Measurements from ENCODE around the gene MAPK8IP1.

The MAPK8IP1 gene

DNA sequence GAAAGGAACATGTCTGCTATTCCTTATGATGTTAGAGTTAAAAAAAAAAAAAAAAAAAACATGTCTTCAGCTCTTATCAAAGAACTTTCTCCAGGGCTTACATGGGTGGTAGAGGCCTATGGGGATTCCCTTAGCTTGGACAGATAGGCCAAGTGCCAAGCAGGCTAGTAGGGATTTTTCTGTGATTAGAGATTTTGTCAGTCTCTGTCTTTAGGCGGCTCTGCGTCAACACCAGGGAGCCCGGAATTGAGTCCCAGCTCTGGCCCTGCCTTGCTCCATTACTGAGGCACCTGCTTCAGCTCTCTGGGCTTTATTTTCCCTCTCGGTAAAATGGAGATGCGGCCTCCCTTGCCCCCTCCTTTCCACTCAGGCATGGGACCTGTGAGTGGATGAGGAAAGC lies 25.1 kb upstream of the MAPK8IP1 start:
- no peak for DNase-seq

DNA sequence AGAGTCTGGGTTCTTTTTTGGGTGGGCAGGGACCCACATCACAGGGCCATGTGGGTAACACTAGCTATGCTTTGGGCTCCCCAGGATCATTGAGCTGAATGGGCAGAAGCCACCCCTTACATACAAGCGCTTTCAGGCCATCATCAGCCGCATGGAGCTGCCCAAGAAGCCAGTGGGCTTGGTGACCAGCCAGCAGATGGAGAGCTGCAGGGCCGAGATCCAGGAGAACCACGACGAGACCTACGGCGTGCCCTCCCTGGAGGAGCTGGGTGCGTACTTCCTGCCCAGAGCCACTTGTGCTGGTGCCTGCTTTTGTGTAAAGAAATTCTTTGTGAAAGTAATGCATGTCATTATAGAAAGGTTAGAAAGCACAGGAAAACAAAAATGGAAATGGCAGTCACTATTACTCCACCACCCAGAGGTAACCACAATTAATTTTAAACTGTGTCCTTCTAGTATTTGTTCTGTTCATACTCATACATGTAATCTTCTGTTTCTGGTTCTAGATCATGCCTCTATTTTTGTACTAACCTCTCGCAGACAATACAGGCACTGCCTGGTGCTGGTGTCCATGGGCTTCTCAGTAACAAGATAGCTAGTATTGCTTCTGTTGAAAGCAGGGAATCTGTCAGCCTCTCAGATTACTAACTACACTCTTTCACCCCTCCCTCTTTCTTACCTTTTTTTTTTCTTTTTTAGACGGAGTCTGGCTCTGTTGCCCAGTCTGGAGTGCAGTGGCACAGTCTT lies 24.5 kb upstream of the MAPK8IP1 start:
- DNase-seq, result no peak

DNA sequence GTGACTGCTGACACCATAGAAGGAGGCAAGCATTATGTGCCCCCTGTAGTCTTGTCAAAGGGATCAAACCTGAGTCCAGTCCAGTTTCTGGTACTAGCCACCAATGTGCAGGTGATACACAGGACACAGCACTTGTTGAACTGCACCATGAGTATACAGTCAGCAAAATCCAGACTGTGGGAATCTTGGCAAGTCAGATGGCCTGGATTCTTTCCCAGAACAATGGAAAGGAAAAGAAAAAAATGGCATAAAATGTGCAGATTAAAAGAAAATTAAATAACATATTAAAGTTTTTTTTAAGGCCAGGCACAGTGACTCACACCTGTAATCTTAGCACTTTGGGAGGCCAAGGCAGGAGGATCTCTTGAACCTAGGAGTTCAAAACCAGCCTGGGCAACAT lies 21.4 kb upstream of the MAPK8IP1 start:
- DNase-seq, result no peak

DNA sequence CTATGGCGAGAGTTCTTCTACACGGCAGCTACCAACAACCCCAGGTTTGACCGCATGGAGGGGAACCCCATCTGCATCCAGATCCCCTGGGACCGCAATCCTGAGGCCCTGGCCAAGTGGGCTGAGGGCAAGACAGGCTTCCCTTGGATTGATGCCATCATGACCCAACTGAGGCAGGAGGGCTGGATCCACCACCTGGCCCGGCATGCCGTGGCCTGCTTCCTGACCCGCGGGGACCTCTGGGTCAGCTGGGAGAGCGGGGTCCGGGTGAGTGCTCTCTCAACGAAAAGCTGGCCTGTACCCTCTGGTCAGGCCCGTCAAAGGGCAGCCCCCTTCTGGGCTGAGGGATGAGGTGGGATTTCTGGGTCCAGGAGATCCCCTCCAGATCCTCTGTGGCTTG lies 15.9 kb upstream of the MAPK8IP1 start:
- DNase-seq, result no peak

DNA sequence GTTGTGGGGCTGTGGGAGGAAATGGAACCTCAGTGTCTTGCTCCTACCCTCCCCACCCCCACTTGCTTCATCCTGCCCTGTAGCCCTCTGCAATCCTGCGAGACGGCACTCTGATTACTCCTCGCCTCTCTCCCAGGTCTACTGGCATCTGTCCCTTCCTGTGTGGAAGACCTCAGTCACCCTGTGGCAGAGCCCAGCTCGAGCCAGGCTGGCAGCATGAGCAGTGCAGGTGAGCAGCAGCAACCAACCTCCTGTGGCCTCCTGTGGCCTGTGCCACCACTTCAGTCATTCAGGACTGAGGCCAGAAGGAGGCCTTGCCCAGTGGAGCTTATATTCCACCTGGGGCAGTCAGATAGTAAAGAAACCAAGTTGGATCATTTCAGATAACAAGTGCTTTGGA lies 14.7 kb upstream of the MAPK8IP1 start:
- no peak for DNase-seq

DNA sequence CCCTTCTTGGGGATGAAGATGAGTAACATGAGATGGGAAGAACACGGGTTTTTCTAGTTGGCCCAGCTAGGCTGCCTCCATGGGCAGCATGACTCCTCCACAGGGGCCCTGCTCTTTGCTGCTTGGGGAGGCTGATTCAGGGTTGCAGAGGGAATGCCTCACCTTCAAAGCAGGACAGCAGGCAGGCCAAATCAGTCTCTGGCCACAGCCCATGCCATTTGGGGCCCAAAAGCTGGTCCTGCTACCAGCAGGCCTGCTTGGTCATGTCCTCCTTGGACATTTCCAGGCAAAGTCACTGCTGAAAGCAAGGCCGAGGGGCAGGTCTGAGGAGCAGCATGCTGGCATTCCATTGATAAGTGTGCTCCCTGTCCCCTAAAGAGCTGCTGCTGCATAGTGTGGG lies 13.8 kb upstream of the MAPK8IP1 start:
- no peak for DNase-seq

DNA sequence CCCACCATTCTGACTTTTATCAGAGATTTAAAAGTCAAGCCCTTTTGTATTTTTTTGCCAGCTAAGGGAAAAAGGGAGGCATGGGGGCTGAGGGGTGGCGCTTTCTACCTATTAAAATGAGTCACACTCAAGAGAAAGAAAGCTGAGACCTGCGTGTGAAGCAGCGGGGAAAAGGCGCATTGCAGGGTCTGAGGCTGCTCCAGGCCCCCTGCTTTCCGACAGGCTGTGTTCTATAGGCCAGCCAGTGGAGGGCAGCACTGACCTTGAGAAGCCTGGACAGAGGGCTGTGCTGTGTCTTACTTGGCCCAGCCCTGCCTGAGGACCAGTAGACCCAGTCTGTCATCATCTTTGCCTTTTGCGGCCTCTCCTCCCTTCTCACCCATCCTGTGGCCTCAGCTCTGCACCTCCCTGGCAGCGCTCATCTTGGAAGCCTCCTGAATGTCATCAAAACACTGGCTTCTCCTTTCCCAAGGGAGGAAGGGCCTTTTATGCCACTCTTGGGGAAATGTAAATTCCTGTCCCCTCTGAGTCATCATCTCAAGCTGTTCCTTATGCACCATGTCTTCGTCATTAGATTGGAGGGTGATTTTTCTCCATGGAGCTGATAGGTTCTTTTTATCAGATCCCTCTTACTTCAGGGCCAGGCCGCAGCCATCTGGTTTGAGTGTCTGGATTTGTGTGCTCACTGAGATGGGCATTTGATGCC lies 12.6 kb upstream of the MAPK8IP1 start:
- no peak for DNase-seq

DNA sequence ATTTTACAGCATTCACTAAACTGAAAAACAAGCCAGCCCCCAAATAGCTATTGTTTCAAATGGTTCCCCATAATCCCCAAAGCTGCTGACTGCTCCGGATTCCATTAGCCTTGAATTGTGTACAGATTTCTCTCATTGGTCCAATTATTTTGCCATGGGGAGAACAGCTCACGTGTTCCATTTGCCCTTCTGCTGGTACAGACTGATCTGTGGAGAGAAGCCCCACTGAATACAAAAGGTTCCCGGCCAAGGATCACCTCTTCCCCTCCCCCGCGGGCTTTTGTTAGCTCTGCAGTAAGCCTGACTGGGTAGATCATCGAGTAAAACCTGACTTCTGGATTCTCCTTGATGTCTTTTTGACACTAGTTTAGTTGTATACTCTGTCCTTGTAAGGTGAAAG lies 9.1 kb upstream of the MAPK8IP1 start:
- no peak for DNase-seq

DNA sequence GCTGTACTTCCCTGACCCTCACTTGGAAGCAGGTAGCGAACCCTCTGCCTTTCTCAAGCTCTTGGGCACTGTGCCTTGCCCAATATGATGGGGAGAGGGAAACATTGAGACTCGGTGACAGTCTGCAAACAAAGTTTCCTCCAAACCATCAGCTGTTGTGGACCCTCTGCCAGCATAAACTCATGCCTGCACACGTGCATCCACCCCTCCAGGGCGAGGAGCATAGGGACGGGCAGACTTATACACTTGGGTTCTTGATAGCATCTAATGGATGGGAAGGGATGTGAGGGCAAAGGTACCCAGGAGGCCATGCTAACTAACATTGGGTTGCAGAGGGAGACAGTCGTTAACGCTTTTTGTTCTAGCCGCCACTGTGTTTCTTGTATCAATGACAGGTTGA lies 8.2 kb upstream of the MAPK8IP1 start:
- DNase-seq, result no peak

DNA sequence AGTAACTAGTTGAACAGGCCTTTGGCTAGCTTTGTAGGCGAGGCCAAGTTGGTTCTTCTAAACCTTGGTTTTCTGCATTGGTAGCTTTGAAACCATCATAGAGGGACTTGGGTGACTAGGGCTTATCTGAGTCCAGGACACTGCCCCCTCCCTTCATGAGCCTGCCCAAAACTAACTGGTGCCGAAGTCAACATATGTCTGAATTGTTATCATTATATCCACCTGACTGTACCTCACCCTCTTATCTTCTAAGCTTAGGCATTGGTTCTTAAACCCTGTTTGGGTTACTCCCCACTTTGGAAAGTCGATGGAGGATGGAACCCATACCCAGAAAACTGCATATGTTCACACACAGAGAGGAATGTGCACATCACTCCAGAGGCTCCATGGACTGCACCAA lies 7.6 kb upstream of the MAPK8IP1 start:
- no peak for DNase-seq

DNA sequence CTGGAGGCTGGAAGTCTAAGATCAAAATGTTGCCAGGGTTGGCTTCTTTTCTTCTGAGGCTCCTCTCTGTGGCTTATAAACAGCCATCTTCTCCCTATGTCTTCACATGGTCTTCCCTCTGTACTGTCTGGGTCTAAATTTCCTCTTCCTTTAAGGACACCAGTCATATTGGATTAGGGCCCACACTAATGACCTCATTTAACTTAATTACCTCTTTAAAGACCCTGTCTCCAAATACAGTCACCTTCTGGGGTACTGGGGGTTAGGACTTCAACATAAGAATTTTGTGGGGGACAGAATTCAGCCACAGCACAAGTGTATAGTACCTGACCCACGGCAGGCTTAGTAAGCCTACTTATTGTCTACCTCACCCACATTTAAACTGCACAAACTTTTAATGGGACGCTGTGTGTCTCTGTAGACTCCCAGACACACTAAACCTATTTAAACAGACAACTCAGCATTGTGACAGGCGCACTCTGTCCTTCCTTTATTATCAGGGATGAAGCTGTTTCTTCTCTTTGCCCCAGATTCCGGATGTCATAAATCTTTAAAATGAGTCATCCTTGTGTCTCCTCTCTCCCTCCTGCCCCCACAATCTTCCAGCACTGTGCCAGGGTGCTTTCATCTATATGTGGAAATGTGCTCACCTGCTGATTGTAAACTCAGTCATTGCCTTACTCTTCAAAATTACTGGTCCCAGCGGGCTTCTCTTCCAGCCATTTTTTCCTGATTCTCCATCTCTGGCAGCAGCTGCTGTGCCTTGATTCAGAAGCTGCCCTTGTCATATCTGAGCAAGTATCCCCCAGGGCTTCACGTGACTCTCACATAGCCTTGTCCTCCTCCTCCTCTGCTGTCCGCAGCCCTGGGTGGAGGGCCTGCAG lies 5.4 kb upstream of the MAPK8IP1 start:
- no peak for DNase-seq

DNA sequence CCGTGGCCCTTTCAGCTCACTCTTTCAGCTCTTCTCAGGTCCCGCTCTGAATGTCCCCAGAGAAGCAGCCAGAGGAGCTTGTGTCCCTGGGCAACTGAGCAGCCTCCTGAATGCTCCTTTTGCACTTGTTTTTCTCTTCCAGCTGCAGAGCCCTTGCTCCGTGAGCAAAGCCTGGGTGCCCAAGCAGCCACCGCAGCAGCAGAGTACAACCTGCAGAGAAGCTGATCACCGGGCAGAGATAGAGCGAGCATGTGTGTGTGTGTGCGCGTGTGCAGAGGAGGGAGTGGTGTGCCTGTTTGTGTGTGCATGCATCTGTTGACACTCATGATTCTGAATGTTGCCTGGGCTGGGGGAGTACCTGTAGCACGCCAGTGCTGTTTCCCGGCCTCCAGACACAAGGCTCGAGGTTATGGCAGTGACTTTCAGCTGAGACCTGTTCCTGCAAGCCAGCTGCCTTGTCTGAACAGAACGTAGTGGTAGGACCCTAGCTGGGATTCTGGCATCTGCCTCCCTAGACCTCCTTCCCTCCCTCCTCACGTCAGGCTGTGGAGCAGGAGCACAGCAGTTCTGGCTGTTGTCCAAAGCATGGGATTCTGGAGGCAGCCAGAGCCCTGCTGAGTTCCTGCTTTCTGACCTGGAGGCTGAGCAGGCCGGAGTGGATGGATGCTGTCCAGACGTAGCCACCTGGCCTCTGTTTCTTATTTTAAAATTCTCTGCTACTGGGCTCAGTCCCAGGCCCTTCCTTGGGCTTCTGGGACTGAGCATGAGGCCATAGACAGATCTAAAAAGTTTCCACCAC lies 4.5 kb upstream of the MAPK8IP1 start:
- DNase-seq, result no peak

DNA sequence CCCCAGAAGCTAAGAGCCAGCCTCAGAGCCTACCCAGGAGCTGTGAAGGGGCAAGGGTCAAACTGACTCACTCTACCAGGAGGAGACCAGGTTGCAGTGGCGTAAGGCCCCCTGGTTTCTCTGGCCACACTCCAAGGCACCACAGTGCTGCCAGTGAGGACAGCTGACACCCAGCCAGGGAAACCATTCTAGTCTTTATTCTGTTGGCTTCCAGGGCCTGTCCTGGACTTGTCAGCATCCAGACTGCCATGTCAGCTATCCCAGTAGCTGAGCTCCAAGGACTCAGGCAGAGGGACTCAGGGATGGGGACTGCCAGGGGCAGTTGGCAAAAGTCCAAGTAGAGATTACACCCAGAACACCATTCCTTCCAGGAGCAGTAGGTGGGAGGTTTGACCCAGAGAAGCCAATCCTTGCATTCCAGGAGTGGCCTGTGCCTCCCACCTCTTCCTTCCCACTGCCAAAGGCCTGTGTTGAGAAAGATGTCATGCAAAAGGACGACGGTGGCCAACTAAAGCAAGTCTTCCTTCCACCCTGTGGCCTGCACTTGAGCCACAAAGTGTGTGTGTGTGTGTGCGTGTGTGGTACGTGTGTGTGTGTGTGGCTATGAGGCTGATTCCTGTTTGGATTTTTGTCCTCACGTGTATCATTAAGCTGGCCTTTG lies 3.6 kb upstream of the MAPK8IP1 start:
- no peak for DNase-seq

DNA sequence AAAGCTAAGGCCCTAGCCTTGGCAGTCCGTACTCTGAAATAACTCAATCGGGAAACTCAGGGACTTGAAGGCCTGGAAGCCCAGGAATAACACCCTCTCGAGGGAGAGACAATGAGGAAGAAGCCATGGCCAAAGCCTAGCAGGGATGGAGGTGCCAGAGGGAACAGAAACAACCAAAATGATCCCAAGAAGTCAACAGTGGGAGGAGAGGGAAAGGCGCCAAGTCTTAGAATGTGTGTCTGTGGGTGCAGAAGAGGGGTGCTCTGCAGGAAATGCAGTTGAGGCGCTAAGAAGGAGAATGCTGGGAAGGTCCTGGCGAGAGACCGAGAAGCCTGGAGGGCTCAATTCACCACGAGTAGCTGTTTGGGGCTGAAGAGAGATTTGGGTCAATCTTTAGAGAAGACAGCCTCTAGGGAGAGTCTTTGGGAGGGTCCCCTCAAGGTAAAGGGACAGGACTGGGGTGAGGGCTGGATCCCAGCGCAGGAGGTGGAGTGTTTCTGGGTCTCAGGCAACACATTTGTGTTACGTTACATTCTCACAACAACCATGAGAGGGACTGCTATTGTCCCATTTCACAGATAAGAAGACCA lies 760 bp upstream of the MAPK8IP1 start:
- DNase-seq, result no peak

DNA sequence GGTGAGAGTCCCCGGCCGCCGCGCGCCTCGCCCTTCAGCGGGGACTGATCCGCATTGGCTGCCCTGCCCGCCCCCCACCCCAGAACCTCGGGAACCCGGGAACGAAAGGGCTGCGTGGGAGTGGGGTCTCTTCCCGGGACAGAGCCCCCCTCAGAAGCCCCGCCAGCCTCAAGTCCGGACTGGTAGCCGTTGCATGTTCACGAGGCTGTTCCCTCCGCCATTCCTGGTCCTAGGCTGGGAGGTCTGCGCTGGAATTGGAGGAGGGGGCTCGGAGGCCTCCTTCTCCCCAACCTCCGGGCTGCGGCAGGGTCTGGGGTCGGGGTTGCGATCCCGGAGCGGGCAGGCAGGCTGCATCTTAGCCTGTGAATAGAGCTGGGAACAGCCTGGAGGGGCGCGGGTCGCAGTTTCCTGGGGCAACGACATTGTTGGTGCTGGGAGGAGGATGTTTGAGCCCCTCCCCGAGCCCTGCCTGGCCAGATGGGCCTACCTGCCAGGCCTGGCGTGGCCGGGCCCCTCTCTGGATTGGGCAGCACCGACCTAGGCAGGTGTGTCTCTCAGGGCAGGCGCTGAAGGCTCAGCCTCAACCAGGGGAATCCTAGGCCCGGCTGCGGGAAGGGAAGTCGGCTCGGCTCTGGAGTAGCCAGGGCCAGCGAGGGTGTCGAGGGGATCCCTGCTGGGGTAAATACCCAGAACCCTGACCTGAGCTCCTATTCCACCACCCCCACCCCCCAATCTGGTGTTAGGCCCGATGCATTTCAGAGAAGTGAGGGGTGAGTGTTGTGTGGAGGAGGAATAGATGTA lies 670 bp downstream of the MAPK8IP1 start:
- no peak for DNase-seq

DNA sequence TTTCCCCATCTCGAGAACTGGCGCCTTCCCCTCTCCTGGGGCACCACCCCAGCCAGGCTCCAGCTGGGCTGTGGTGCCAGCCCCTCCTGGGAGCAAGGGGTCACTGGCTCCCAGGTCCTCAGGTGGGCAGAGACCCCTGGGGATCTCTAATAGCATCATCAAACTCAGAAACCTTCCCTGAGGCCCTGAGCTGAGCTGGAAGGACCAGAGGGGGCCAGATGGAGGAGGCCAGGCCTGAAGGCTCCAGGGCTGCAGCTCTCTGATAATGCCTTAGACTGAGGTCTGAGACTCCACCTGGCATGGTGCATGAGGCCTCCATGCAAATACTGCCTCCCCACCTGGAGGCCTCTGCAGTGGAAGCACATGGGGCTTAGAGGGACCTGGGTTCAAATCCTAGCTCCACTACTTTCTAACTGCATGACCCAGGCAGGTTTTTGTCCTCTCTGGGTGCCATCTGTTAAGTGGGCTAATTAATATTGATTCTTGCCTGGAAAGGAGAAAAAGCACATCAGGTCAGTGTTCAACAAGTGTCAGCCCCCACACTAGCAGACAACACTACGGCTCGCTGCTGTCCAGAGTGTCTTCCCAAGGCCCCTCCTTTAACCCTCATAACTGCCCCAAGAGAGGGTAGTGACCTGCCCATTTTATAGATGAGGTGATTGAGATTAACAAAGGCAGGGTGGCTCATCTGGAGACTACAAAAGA lies 1.5 kb downstream of the MAPK8IP1 start:
- DNase-seq, result no peak

DNA sequence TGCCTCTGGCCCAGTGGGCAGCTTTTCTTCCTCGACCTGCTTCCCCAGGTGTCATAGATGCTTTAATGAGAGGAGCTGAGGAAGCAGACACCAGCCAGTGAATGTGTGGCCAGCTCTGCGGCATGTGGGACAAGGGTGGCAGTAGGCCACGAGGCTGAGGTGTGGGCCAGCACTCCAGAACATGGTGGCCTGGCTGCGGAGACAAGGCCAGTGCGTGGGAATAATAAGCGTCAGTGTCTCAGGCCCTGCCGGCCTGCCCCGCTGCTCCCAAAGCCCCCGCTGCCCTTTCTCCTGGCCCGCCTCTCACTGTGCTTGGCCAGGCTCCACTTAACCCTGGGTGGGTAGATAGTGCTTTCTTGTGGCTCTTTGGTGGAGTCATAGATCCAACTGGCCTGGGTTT lies 2.1 kb downstream of the MAPK8IP1 start:
- DNase-seq, result no peak

DNA sequence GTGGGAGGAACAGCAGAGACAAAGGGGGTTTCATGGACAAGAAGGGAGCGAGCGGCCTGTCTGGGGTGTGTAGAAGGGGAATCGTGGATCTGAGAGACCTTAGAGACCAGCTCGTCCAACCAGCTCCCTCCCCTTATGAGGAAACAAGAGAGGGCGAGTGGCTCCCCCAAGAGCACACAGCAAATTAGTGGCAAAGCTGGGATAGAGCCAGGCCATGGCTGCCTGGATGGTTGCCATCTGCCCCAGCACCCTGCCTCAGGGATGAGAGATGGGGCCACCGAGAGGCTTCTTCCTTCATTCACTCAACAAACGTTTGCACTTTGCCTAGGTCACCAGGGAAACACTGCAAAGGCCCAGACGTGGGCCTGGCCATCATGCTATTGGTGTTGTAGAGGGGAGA lies 4.1 kb downstream of the MAPK8IP1 start:
- no peak for DNase-seq

DNA sequence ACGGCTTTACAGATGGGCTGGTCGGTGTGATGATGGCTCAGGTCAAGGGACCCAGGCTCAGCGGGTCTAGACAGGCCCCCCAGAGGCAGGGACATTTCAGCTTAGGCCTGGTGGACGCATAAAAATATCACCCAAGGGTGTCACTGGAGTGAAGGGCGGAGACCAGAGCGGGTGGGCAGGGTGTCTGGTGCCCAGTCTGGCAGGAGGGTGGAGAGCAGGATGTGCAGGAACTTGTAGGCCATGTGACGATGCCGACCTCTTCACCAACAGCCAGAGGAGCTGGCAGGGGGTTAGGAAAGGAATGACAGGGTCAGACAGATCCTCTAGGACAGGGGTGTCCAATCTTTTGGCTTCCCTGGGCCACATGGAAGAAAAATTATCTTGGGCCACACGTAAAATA lies 4.5 kb downstream of the MAPK8IP1 start:
- no peak for DNase-seq

DNA sequence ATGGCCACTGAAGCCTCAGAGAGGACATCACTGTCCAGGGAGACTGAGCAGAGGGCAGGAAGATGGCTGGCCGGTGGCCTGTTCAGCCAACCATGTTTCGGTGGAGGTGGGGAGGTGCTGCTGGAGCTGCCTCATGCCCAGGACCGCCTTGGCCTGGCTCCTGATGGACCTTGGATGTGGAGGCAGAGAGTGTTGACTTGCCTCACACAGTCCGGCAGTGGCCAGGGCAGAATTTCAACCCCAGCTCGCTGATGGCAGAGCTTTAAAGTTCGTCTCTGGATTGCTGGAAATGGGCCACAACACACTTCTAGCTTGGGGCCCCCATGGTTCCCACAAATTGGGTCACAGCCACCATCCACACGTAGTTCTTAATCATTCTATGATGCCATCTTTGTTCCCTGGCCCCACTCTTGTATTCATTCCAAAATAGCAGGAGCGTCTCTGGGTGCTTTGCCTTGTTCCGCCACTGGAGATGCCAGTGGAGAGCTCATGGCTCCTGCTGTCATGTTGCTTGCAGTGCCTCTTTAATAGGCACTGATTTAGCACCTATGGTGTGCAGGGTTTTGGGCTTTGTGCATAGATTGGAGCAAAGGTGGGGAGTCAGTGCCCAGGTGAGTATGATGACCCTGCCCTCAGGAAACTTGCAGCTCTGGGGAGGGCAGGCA lies 5.6 kb downstream of the MAPK8IP1 start:
- no peak for DNase-seq
